ENCODE measurements around the gene CRLF1.

Gene CRLF1

GRCh38 chr19:18606281-18607225 lies at the start of gene CRLF1:
Gene CRLF1 (minus strand): TSS chr19:18606799. CDS start chr19:18606656, 143 bp downstream.
- DNase-seq (ENCODE audit: low read depth, low spot score), result no peak

GRCh38 chr19:18655173-18655844 lies 48.7 kb upstream of the CRLF1 start:
- DNase-seq (ENCODE audit: low read depth, low spot score), result no peak

- DNase-seq (ENCODE audit: low read depth, low spot score), result no peak
Measured at GRCh38 chr19:18654469-18654868, 47.9 kb upstream of the CRLF1 start.

GRCh38 chr19:18653853-18654252 lies 47.3 kb upstream of the CRLF1 start:
- no peak for DNase-seq (ENCODE audit: low read depth, low spot score)

- DNase-seq (ENCODE audit: low read depth, low spot score), result no peak
Measured at GRCh38 chr19:18651733-18652132, 45.1 kb upstream of the CRLF1 start.

GRCh38 chr19:18651300-18651699 lies 44.7 kb upstream of the CRLF1 start:
- DNase-seq (ENCODE audit: low read depth, low spot score), result no peak

GRCh38 chr19:18650468-18651041 lies 44.0 kb upstream of the CRLF1 start:
- peak; percentile 44 for DNase-seq (ENCODE audit: low read depth, low spot score)

- DNase-seq (ENCODE audit: low read depth, low spot score), result peak; percentile 62
Measured at GRCh38 chr19:18650021-18650390, 43.4 kb upstream of the CRLF1 start.

GRCh38 chr19:18649371-18650020 lies 42.9 kb upstream of the CRLF1 start:
- DNase-seq (ENCODE audit: low read depth, low spot score), result peak; percentile 72

GRCh38 chr19:18648973-18649315 lies 42.3 kb upstream of the CRLF1 start:
- peak; percentile 57 for DNase-seq (ENCODE audit: low read depth, low spot score)

GRCh38 chr19:18647807-18648206 lies 41.2 kb upstream of the CRLF1 start:
- DNase-seq (ENCODE audit: low read depth, low spot score), result no peak

GRCh38 chr19:18647371-18647767 lies 40.8 kb upstream of the CRLF1 start:
- no peak for DNase-seq (ENCODE audit: low read depth, low spot score)

- no peak for DNase-seq (ENCODE audit: low read depth, low spot score)
Measured at GRCh38 chr19:18646535-18647370, 40.2 kb upstream of the CRLF1 start.

GRCh38 chr19:18645035-18645511 lies 38.5 kb upstream of the CRLF1 start:
- DNase-seq (ENCODE audit: low read depth, low spot score), result no peak

GRCh38 chr19:18644196-18645034 lies 37.8 kb upstream of the CRLF1 start:
- no peak for DNase-seq (ENCODE audit: low read depth, low spot score)

- no peak for DNase-seq (ENCODE audit: low read depth, low spot score)
Measured at GRCh38 chr19:18639706-18640243, 33.2 kb upstream of the CRLF1 start.

- no peak for DNase-seq (ENCODE audit: low read depth, low spot score)
Measured at GRCh38 chr19:18637673-18638630, 31.4 kb upstream of the CRLF1 start.

- DNase-seq (ENCODE audit: low read depth, low spot score), result no peak
Measured at GRCh38 chr19:18636969-18637629, 30.5 kb upstream of the CRLF1 start, which contains the start of gene KLHL26. Gene KLHL26 (plus strand): TSS chr19:18637028. CDS start chr19:18637055, 27 bp downstream.
